HL-60 (cell line): Measurements from ENCODE around the gene TNFRSF17.

ENCODE experiments used
- DNase-seq, 2 experiments: peaks; one replicate each; pipeline ENCODE4 v3.0.0-alpha.2; 2010 to 2020; ENCODE audit warnings: low read depth in 1 of 2, low spot score in 1 of 2
- H3K27ac ChIP-seq: fragments of 250-450 bp; sonication (Bioruptor Pico); replicated peaks from 2 replicates; pipeline ENCODE4 v1.5.1; 2020; ENCODE audit warnings: mild to moderate bottlenecking, moderate library complexity
- H3K27me3 ChIP-seq: fragments of 250-450 bp; sonication (Bioruptor Pico); 2 replicates; pipeline ENCODE4 v1.5.1; 2021; ENCODE audit warnings: mild to moderate bottlenecking, moderate library complexity; ENCODE audit not compliant: insufficient read depth, poor library complexity, severe bottlenecking
- H3K4me3 ChIP-seq: replicated peaks from 2 replicates; pipeline ENCODE4 v1.5.1; 2011; ENCODE audit warnings: mild to moderate bottlenecking, control low read depth, low read length; ENCODE audit not compliant: insufficient read depth
- CTCF ChIP-seq: IDR thresholded peaks from one replicate; pipeline ENCODE4 v1.5.1; 2011; ENCODE audit warnings: low read length, control low read depth, inconsistent platforms; ENCODE audit not compliant: insufficient read depth
- GABPA ChIP-seq: IDR thresholded peaks from 2 replicates; pipeline ENCODE4 v1.6.1; 2012; ENCODE audit warnings: low read depth
- POLR2AphosphoS5 ChIP-seq: IDR thresholded peaks from 2 replicates; pipeline ENCODE4 v1.6.1; 2012; ENCODE audit warnings: low read depth
- REST ChIP-seq: IDR thresholded peaks from 2 replicates; pipeline ENCODE4 v1.6.1; 2012; ENCODE audit warnings: low read depth; ENCODE audit not compliant: insufficient replicate concordance
- SPI1 ChIP-seq: IDR thresholded peaks from 2 replicates; pipeline ENCODE4 v1.6.1; 2012; ENCODE audit warnings: low read depth, mild to moderate bottlenecking, borderline replicate concordance

The TNFRSF17 gene

GRCh38 chr16:12017558-12017957 is 52.5 kb downstream of the TNFRSF17 start:
- Histone ChIP-seq H3K27me3 (no peaks in the 10 kb centered on the region), H3K4me3 (no peak overlapping the region), H3K27ac (no peak overlapping the region)
- no peak for DNase-seq
- TF ChIP-seq SPI1 (no peak), REST (no peak), CTCF (no peak), POLR2AphosphoS5 (no peak), GABPA (no peak)
